ENCODE data around the gene HNF1B. TPM values are rescaled to one million over a fixed set of nuclear protein-coding genes. Genes with fewer than 3 reads are reported as not detected.

The HNF1B gene
- total RNA-seq, 2 experiments from 2014 or later, result not detected

DNA sequence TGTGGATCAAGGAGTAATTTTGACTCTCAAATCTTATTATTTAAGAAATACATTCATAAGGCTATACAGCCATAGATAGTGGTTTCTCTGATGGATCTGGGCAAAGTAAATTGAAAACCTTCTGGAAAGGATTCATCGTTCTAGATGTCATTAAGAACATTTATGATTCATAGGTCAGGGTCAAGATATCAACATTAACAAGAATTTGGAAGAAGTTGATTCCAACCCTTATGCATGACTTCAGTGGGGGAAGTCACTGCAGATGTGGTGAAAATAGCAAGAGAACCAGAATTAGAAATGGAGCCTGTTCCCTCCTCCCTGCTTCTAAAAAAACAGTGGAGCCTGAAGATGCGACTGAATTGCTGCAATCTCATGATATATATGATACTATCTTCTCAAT lies 36.6 kb upstream of the HNF1B start:
- Histone ChIP-seq H3K4me1 (ENCODE audit: insufficient read depth, low read length) (no peaks in the 10 kb centered on the region), H3K9me3 (ENCODE audit: control insufficient read depth in 1 of 2, insufficient read depth in 1 of 2, low read length in 2 of 2) (no peaks in the 10 kb centered on the region), H3K36me3 (ENCODE audit: insufficient read depth, low read length) (no peaks in the 10 kb centered on the region), H3K4me3 (ENCODE audit: low read length) (no peak overlapping the region), H3K27me3 (ENCODE audit: control insufficient read depth in 1 of 2, insufficient read depth in 2 of 2, low read length in 2 of 2) (no peaks in the 10 kb centered on the region), H3K27ac (ENCODE audit: low read depth in 1 of 2, low read length in 2 of 2) (no peak overlapping the region)
- no peak overlapping the region for H3K27ac Mint-ChIP-seq
- ATAC-seq (ENCODE audit: poor library complexity), result no peak
- peaks cover 27% of the 10 kb centered on the region for H3K27me3 Mint-ChIP-seq
- H3K4me1 Mint-ChIP-seq (ENCODE audit: low read depth), result no peaks in the 10 kb centered on the region
- H3K4me3 Mint-ChIP-seq, result no peak overlapping the region
- H3K36me3 Mint-ChIP-seq (ENCODE audit: low read depth), result no peaks in the 10 kb centered on the region
- TF ChIP-seq, protein P1, sequence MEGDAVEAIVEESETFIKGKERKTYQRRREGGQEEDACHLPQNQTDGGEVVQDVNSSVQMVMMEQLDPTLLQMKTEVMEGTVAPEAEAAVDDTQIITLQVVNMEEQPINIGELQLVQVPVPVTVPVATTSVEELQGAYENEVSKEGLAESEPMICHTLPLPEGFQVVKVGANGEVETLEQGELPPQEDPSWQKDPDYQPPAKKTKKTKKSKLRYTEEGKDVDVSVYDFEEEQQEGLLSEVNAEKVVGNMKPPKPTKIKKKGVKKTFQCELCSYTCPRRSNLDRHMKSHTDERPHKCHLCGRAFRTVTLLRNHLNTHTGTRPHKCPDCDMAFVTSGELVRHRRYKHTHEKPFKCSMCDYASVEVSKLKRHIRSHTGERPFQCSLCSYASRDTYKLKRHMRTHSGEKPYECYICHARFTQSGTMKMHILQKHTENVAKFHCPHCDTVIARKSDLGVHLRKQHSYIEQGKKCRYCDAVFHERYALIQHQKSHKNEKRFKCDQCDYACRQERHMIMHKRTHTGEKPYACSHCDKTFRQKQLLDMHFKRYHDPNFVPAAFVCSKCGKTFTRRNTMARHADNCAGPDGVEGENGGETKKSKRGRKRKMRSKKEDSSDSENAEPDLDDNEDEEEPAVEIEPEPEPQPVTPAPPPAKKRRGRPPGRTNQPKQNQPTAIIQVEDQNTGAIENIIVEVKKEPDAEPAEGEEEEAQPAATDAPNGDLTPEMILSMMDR (IDR thresholded peaks at IDR 0.05), result no peak
- intact Hi-C loops (cut with DNase I, micrococcal nuclease), result no loop called here
- no peaks in the 10 kb centered on the region for H3K9me3 Mint-ChIP-seq
- ChIA-PET POLR2A (no interaction called here), CTCF (interaction anchor here (1.9 kb wide), 1 partner anchor 10 kb away, joined by 6 read pairs; no protein-coding TSS in a partner anchor)
- no peak for DNase-seq

DNA sequence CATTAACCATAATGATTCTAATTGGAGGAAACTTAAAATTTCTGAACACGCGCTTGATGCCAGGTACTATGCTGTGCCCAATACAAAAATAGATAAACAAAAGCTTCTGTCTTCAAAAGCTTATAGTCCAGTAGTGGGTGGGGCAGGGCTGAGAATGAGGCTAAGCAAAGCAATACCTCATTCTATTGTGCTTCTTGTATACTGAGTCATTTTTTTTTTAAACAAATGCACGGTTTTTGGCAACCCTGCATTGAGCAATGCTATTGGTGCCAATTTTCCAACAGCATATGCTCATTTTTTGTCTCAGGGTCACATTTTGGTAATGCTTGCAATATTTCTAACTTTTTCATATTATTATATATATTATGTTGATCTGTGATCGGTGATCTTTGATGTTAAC lies 34.7 kb upstream of the HNF1B start:
- H3K27ac ChIP-seq (ENCODE audit: low read depth in 1 of 2, low read length in 2 of 2), result no peak overlapping the region
- H3K4me3 ChIP-seq (ENCODE audit: low read length), result no peak overlapping the region
- ATAC-seq (ENCODE audit: poor library complexity) (no peak), DNase-seq (no peak)
- no peak overlapping the region for H3K27ac Mint-ChIP-seq
- POLR2A ChIA-PET, result no interaction called here
- H3K9me3 Mint-ChIP-seq, result no peaks in the 10 kb centered on the region
- CTCF ChIA-PET, result interaction anchor here (1.9 kb wide), 1 partner anchor 12 kb away, joined by 6 read pairs; no protein-coding TSS in a partner anchor
- peaks cover 21% of the 10 kb centered on the region for H3K27me3 Mint-ChIP-seq
- intact Hi-C loops (cut with DNase I, micrococcal nuclease), result no loop called here
- peaks cover under 1% of the 10 kb centered on the region for H3K4me1 ChIP-seq (ENCODE audit: insufficient read depth, low read length)
- H3K36me3 ChIP-seq (ENCODE audit: insufficient read depth, low read length), result no peaks in the 10 kb centered on the region
- TF ChIP-seq, protein P1 (IDR thresholded peaks at IDR 0.05), result no peak
- H3K36me3 Mint-ChIP-seq (ENCODE audit: low read depth), result no peaks in the 10 kb centered on the region
- H3K4me3 Mint-ChIP-seq, result no peak overlapping the region
- H3K27me3 ChIP-seq (ENCODE audit: control insufficient read depth in 1 of 2, insufficient read depth in 2 of 2, low read length in 2 of 2), result no peaks in the 10 kb centered on the region
- H3K4me1 Mint-ChIP-seq (ENCODE audit: low read depth), result peaks cover 2% of the 10 kb centered on the region
- no peaks in the 10 kb centered on the region for H3K9me3 ChIP-seq (ENCODE audit: control insufficient read depth in 1 of 2, insufficient read depth in 1 of 2, low read length in 2 of 2)

DNA sequence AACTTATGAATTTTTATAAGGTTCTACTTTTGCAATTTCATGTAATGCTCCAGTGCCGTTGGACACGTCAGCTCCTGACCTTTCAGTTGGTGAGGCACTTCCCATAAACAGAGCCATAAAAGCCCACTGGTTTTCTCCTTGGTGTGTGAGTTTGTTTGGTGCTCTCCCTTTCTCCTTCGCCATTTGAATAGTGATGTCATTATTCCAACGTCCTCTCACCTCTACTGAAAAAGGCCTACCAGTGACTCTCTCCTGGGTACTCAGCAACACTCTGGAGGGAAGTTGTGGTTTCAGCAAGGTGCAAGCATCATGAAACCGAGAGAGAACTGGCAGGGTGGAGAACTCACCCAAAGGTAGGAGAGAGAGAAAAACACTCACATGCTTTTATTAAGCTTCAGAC lies 29.6 kb upstream of the HNF1B start:
- no peak overlapping the region for H3K4me3 ChIP-seq (ENCODE audit: low read length)
- Mint-ChIP-seq H3K4me3 (no peak overlapping the region), H3K4me1 (ENCODE audit: low read depth) (peaks cover 4% of the 10 kb centered on the region), H3K9me3 (no peaks in the 10 kb centered on the region), H3K27ac (no peak overlapping the region), H3K27me3 (peaks cover 8% of the 10 kb centered on the region), H3K36me3 (ENCODE audit: low read depth) (no peaks in the 10 kb centered on the region)
- intact Hi-C loops (cut with DNase I, micrococcal nuclease), result loop anchor here in 1 of 2 experiments (5.0 kb wide), 1 partner anchor 247 kb away; no protein-coding TSS in a partner anchor
- CTCF ChIA-PET, result no interaction called here
- H3K4me1 ChIP-seq (ENCODE audit: insufficient read depth, low read length), result peaks cover 5% of the 10 kb centered on the region
- H3K9me3 ChIP-seq (ENCODE audit: control insufficient read depth in 1 of 2, insufficient read depth in 1 of 2, low read length in 2 of 2), result no peaks in the 10 kb centered on the region
- no peaks in the 10 kb centered on the region for H3K27me3 ChIP-seq (ENCODE audit: control insufficient read depth in 1 of 2, insufficient read depth in 2 of 2, low read length in 2 of 2)
- DNase-seq (peak in 3 of 14 experiments; percentile 23 to 54 (median 31)), ATAC-seq (ENCODE audit: poor library complexity) (no peak)
- no peaks in the 10 kb centered on the region for H3K36me3 ChIP-seq (ENCODE audit: insufficient read depth, low read length)
- no peak overlapping the region for H3K27ac ChIP-seq (ENCODE audit: low read depth in 1 of 2, low read length in 2 of 2)
- POLR2A ChIA-PET, result no interaction called here
- TF ChIP-seq, protein P1 (IDR thresholded peaks at IDR 0.05), result no peak
